GM21619 (cell line): ENCODE data around the gene ELAVL3.
"Not testable (repeated sequence)": the region's sequence is repeated elsewhere in the genome, so short reads cannot be mapped to it uniquely, and the experiment has no call there.

Source experiments
- ATAC-seq: cut with Tn5 transposase; IDR thresholded peaks from one replicate; pipeline ENCODE4 v1.9.1; 2021; ENCODE audit not compliant: unreplicated experiment

The ELAVL3 gene

GRCh38 chr19:11444059-11444458 is 36.8 kb downstream of the ELAVL3 start:
- no peak for ATAC-seq

- ATAC-seq: no peak
These were observed 42.9 kb downstream of the ELAVL3 start for GRCh38 chr19:11437955-11438354.

- ATAC-seq: no peak
These were observed 45.0 kb downstream of the ELAVL3 start for GRCh38 chr19:11435833-11436313.

- peak; percentile 85 for ATAC-seq
These were observed 45.6 kb downstream of the ELAVL3 start, which contains the start of the genes ODAD3 and PRKCSH for GRCh38 chr19:11435057-11435832. Gene ODAD3 (minus strand): TSS chr19:11435121. CDS start chr19:11435016, 105 bp downstream. Gene PRKCSH (plus strand): TSS chr19:11435635. CDS start chr19:11436118, 483 bp downstream.

GRCh38 chr19:11434703-11435056 is 46.2 kb downstream of the ELAVL3 start:
- peak; percentile 13 for ATAC-seq

- ATAC-seq: not testable (repeated sequence)
These were observed 47.3 kb downstream of the ELAVL3 start for GRCh38 chr19:11433526-11433925.

GRCh38 chr19:11426656-11427055 is 54.2 kb downstream of the ELAVL3 start:
- no peak for ATAC-seq

- no peak for ATAC-seq
These were observed 55.0 kb downstream of the ELAVL3 start for GRCh38 chr19:11425719-11426457.

GRCh38 chr19:11423791-11424181 is 57.1 kb downstream of the ELAVL3 start:
- no peak for ATAC-seq

- no peak for ATAC-seq
These were observed 57.6 kb downstream of the ELAVL3 start for GRCh38 chr19:11423164-11423790.

GRCh38 chr19:11422163-11423065 is 58.4 kb downstream of the ELAVL3 start:
- ATAC-seq: peak; percentile 73

- peak; percentile 28 for ATAC-seq
These were observed 59.3 kb downstream of the ELAVL3 start for GRCh38 chr19:11421371-11422098.

- ATAC-seq: no peak
These were observed 60.1 kb downstream of the ELAVL3 start for GRCh38 chr19:11420429-11421370.

GRCh38 chr19:11418549-11419506 is 62.0 kb downstream of the ELAVL3 start, which contains the start of gene RGL3:
Gene RGL3 (minus strand): TSS chr19:11419314. CDS start chr19:11419278, 36 bp downstream.
- ATAC-seq: no peak

- ATAC-seq: no peak
These were observed 62.7 kb downstream of the ELAVL3 start for GRCh38 chr19:11418094-11418548.

GRCh38 chr19:11416346-11417052 is 64.3 kb downstream of the ELAVL3 start:
- no peak for ATAC-seq

GRCh38 chr19:11414544-11414943 is 66.3 kb downstream of the ELAVL3 start:
- no peak for ATAC-seq
